OCI-LY3 (cell line): ENCODE results near the gene CD300H.

Experiments used
- H2AFZ ChIP-seq: fragments of 200-600, 300-600 bp; shearing (Covaris generic); 2 replicates; pipeline ENCODE4 v1.6.0; 2014; ENCODE audit warnings: antibody characterized with exemption, low read depth, low read length
- H3K27ac ChIP-seq: fragments of 200-600, 300-600 bp; sonication (generic); 2 replicates; pipeline ENCODE4 v1.5.1; 2014; ENCODE audit warnings: mild to moderate bottlenecking, low read length, moderate library complexity, mixed read lengths
- H3K27me3 ChIP-seq: fragments of 200-600, 300-600 bp; sonication (generic); 2 replicates; pipeline ENCODE4 v1.6.1; 2014; ENCODE audit warnings: low read depth, low read length, mixed read lengths
- H3K36me3 ChIP-seq: fragments of 200-600, 300-600 bp; sonication (generic); replicated peaks from 2 replicates; pipeline ENCODE3; 2014; ENCODE audit warnings: low read depth, low read length, mixed read lengths
- H3K4me1 ChIP-seq: fragments of 300-600, 200-600 bp; sonication (generic); 2 replicates; pipeline ENCODE4 v1.6.1; 2014; ENCODE audit warnings: low read length, mixed read lengths
- H3K4me2 ChIP-seq: fragments of 200-600, 300-600 bp; sonication (generic); 2 replicates; pipeline ENCODE4 v1.6.1; 2014; ENCODE audit warnings: low read length, mixed read lengths
- H3K4me3 ChIP-seq: fragments of 300-600, 200-600 bp; sonication (generic); 2 replicates; pipeline ENCODE4 v1.5.1; 2014; ENCODE audit warnings: antibody characterized with exemption, mild to moderate bottlenecking, low read length, moderate library complexity
- H3K79me2 ChIP-seq: fragments of 300-600, 200-600 bp; shearing (Covaris generic); 2 replicates; pipeline ENCODE4 v1.6.1; 2014; ENCODE audit warnings: mild to moderate bottlenecking, low read length, mixed read lengths
- H3K9ac ChIP-seq: fragments of 300-600, 200-600 bp; shearing (Covaris generic); 2 replicates; pipeline ENCODE4 v1.6.0; 2014; ENCODE audit warnings: mild to moderate bottlenecking, low read length, moderate library complexity
- H3K9me3 ChIP-seq: fragments of 200-600, 300-600 bp; shearing (Covaris generic); 2 replicates; pipeline ENCODE4 v1.6.1; 2014; ENCODE audit warnings: low read length, mixed read lengths; ENCODE audit not compliant: insufficient read depth
- H4K20me1 ChIP-seq: fragments of 200-600, 300-600 bp; sonication (generic); 2 replicates; pipeline ENCODE4 v1.6.1; 2016; ENCODE audit warnings: low read length, mixed read lengths; ENCODE audit not compliant: insufficient read depth
- CTCF ChIP-seq: fragments of 200-600, 300-600 bp; sonication (generic); IDR thresholded peaks from 2 replicates; pipeline ENCODE4 v1.5.1; 2014; ENCODE audit warnings: antibody characterized with exemption, low read length, low read depth
- EZH2phosphoT487 ChIP-seq: fragments of 200-600 bp; shearing (Covaris generic); IDR thresholded peaks from 2 replicates; pipeline ENCODE4 v1.6.1; 2018; ENCODE audit warnings: antibody characterized with exemption, mixed run types, low read depth

CD300H gene

GRCh38 chr17:74566132-74566753, 1.1 kb downstream of the CD300H start:
- Histone ChIP-seq H3K4me2 (peak overlapping the region; percentile 34), H3K27ac (no peak overlapping the region), H3K4me3 (no peak overlapping the region), H2AFZ (no peak overlapping the region), H3K9me3 (no peaks in the 10 kb centered on the region), H3K36me3 (no peaks in the 10 kb centered on the region), H3K9ac (no peak overlapping the region), H4K20me1 (no peaks in the 10 kb centered on the region), H3K79me2 (no peaks in the 10 kb centered on the region), H3K27me3 (peaks cover 6% of the 10 kb centered on the region), H3K4me1 (peaks cover 23% of the 10 kb centered on the region)
- TF ChIP-seq EZH2phosphoT487, result no peak
- TF ChIP-seq CTCF, result peak; percentile 79

GRCh38 chr17:74565126-74565525, 2.2 kb downstream of the CD300H start:
- H3K4me1 ChIP-seq, result peaks cover 34% of the 10 kb centered on the region
- no peak overlapping the region for H3K9ac ChIP-seq
- H3K79me2 ChIP-seq, result no peaks in the 10 kb centered on the region
- H2AFZ ChIP-seq, result no peak overlapping the region
- no peaks in the 10 kb centered on the region for H3K36me3 ChIP-seq
- H3K9me3 ChIP-seq, result no peaks in the 10 kb centered on the region
- TF ChIP-seq EZH2phosphoT487, result no peak
- no peak for TF ChIP-seq CTCF
- no peak overlapping the region for H3K27ac ChIP-seq
- H4K20me1 ChIP-seq, result no peaks in the 10 kb centered on the region
- H3K4me2 ChIP-seq, result no peak overlapping the region
- H3K4me3 ChIP-seq, result no peak overlapping the region
- peaks cover 6% of the 10 kb centered on the region for H3K27me3 ChIP-seq

GRCh38 chr17:74563358-74563757, 4.0 kb downstream of the CD300H start:
- H3K36me3 ChIP-seq, result no peaks in the 10 kb centered on the region

GRCh38 chr17:74561586-74561985, 5.7 kb downstream of the CD300H start:
- peak overlapping the region; percentile 37; the same call in 1 of the 2 replicates for H3K9ac ChIP-seq
- peaks cover 55% of the 10 kb centered on the region for H3K4me1 ChIP-seq
- peak overlapping the region; percentile 17; the same call in 1 of the 2 replicates for H3K27ac ChIP-seq
- no peak for TF ChIP-seq EZH2phosphoT487
- no peak for TF ChIP-seq CTCF
- H3K36me3 ChIP-seq, result no peaks in the 10 kb centered on the region
- no peaks in the 10 kb centered on the region for H3K9me3 ChIP-seq
- H3K27me3 ChIP-seq, result 0 out of 2 replicates have a peak, but pooled peaks cover 7% of the 10 kb centered on the region
- no peak overlapping the region for H2AFZ ChIP-seq
- H4K20me1 ChIP-seq, result no peaks in the 10 kb centered on the region
- peak overlapping the region; percentile 61 for H3K4me2 ChIP-seq
- no peaks in the 10 kb centered on the region for H3K79me2 ChIP-seq
- H3K4me3 ChIP-seq, result peak overlapping the region; percentile 19; the same call in 1 of the 2 replicates

More at GRCh38 chr17:74563358-74563757, 4.0 kb downstream of the CD300H start:
- Histone ChIP-seq H3K4me1 (peaks cover 52% of the 10 kb centered on the region), H4K20me1 (no peaks in the 10 kb centered on the region), H3K9ac (no peak overlapping the region), H2AFZ (no peak overlapping the region), H3K27me3 (peaks cover 6% of the 10 kb centered on the region), H3K4me2 (no peak overlapping the region), H3K9me3 (no peaks in the 10 kb centered on the region), H3K79me2 (no peaks in the 10 kb centered on the region), H3K27ac (no peak overlapping the region), H3K4me3 (no peak overlapping the region)
- TF ChIP-seq EZH2phosphoT487, result no peak
- TF ChIP-seq CTCF, result no peak
